Stimulated activated naive CD8-positive, alpha-beta T cell treated with anti-CD3 and anti-CD28 coated beads, Interleukin-15, Interleukin-2, amounts not matched to agents 100 U/mL and 50 U/mL, for 24 hours (primary cell): Measurements from ENCODE around the gene GSG1L.
A peak's percentile ranks its signal among the peaks of the same experiment; 100 is the strongest.

Experiments used
- ATAC-seq: fragments of 150-1000 bp; cut with Tn5 transposase; one replicate; pipeline ENCODE4 v1.10.0; 2021
- DNase-seq: peaks from one replicate; pipeline ENCODE4 v3.0.0; 2021

The GSG1L gene

GRCh38 chr16:28063591-28064061 lies at the start of gene GSG1L:
Gene GSG1L, minus strand, starts transcription at chr16:28063714. Its CDS starts 290 bp downstream, at chr16:28063424.
- no peak for ATAC-seq
- peak; percentile 13 for DNase-seq

GRCh38 chr16:28112908-28113307 lies 49.4 kb upstream of the GSG1L start:
- ATAC-seq (peak; percentile 82), DNase-seq (no peak)

- DNase-seq (no peak), ATAC-seq (no peak)
Observed at GRCh38 chr16:28110977-28111376, 47.5 kb upstream of the GSG1L start.

- ATAC-seq (no peak), DNase-seq (no peak)
Observed at GRCh38 chr16:28110479-28110878, 47.0 kb upstream of the GSG1L start.

- DNase-seq (no peak), ATAC-seq (no peak)
Observed at GRCh38 chr16:28110074-28110473, 46.6 kb upstream of the GSG1L start.

- ATAC-seq: no peak
Observed at GRCh38 chr16:28108590-28109247, 45.2 kb upstream of the GSG1L start.

GRCh38 chr16:28107232-28107631 lies 43.7 kb upstream of the GSG1L start:
- DNase-seq (no peak), ATAC-seq (no peak)

More at GRCh38 chr16:28108590-28109247, 45.2 kb upstream of the GSG1L start:
- DNase-seq: no peak

GRCh38 chr16:28106467-28107215 lies 43.1 kb upstream of the GSG1L start:
- no peak for DNase-seq
- ATAC-seq: no peak

- no peak for ATAC-seq
- no peak for DNase-seq
Observed at GRCh38 chr16:28105954-28106353, 42.4 kb upstream of the GSG1L start.

- ATAC-seq (no peak), DNase-seq (no peak)
Observed at GRCh38 chr16:28105297-28105696, 41.8 kb upstream of the GSG1L start.

- DNase-seq: no peak
Observed at GRCh38 chr16:28104404-28104803, 40.9 kb upstream of the GSG1L start.

GRCh38 chr16:28103516-28104170 lies 40.1 kb upstream of the GSG1L start:
- DNase-seq (no peak), ATAC-seq (no peak)

More at GRCh38 chr16:28104404-28104803, 40.9 kb upstream of the GSG1L start:
- no peak for ATAC-seq

GRCh38 chr16:28101533-28101890 lies 38.0 kb upstream of the GSG1L start:
- no peak for ATAC-seq
- DNase-seq: no peak

GRCh38 chr16:28100810-28101532 lies 37.5 kb upstream of the GSG1L start:
- DNase-seq: no peak
- no peak for ATAC-seq

- ATAC-seq (no peak), DNase-seq (no peak)
Observed at GRCh38 chr16:28098959-28099945, 35.7 kb upstream of the GSG1L start.

- DNase-seq (no peak), ATAC-seq (no peak)
Observed at GRCh38 chr16:28098171-28098958, 34.9 kb upstream of the GSG1L start.

- no peak for DNase-seq
- ATAC-seq: no peak
Observed at GRCh38 chr16:28096983-28097899, 33.7 kb upstream of the GSG1L start.

GRCh38 chr16:28093385-28093725 lies 29.8 kb upstream of the GSG1L start:
- no peak for DNase-seq
- ATAC-seq: no peak

- ATAC-seq: no peak
Observed at GRCh38 chr16:28092721-28093384, 29.3 kb upstream of the GSG1L start.

More at GRCh38 chr16:28092721-28093384, 29.3 kb upstream of the GSG1L start:
- DNase-seq: no peak
